Activated CD4-positive, alpha-beta memory T cell treated with anti-CD3 and anti-CD28 coated beads for 36 hours (primary cell): ENCODE measurements around the gene PCDH9. TPM values are rescaled to one million over a fixed set of nuclear protein-coding genes. Genes with fewer than 3 reads are reported as not detected.
"Not testable (repeated sequence)": the region's sequence is repeated elsewhere in the genome, so short reads cannot be mapped to it uniquely, and the experiment has no call there.

Source experiments
- CTCF ChIA-PET: fragments of 350-600 bp; sonication (Branson Sonifier 250); formaldehyde crosslinking; loops from one replicate; lab custom pipeline; 2021; ENCODE audit warnings: antibody characterized with exemption, inconsistent platforms; lab: Charles Lee
- POLR2A ChIA-PET: fragments of 350-600 bp; sonication (Branson Sonifier 250); formaldehyde crosslinking; loops from one replicate; lab custom pipeline; 2021; ENCODE audit warnings: antibody characterized with exemption; lab: Charles Lee
- DNase-seq: peaks from one replicate; pipeline ENCODE4 v3.0.0-alpha.2; 2020
- H3K27ac Mint-ChIP-seq: one replicate; pipeline ENCODE4 v1.8.0; 2021; ENCODE audit warnings: mixed read lengths
- H3K27me3 Mint-ChIP-seq: one replicate; pipeline ENCODE4 v1.8.0; 2021; ENCODE audit warnings: mixed read lengths
- H3K36me3 Mint-ChIP-seq: one replicate; pipeline ENCODE4 v1.8.0; 2021; ENCODE audit warnings: mixed read lengths
- H3K4me1 Mint-ChIP-seq: one replicate; pipeline ENCODE4 v1.8.0; 2021; ENCODE audit warnings: low read depth, mixed read lengths
- H3K4me3 Mint-ChIP-seq: one replicate; pipeline ENCODE4 v1.8.0; 2021; ENCODE audit warnings: mild to moderate bottlenecking, mixed read lengths
- H3K9me3 Mint-ChIP-seq: one replicate; pipeline ENCODE4 v1.8.0; 2021; ENCODE audit warnings: mixed read lengths
- intact Hi-C: fragments of 100-400 bp; cut with micrococcal nuclease; formaldehyde crosslinking; loops from one replicate; pipeline ENCODE4 v1.15.1; 2023
- total RNA-seq, 2 experiments: library from RNA; stranded (reverse); gene quantifications; one replicate each; pipeline ENCODE4 v1.2.3, GENCODE V29; 2021

Gene PCDH9
- total RNA-seq, 2 experiments from 2014 or later = under 0.01 to 0.02 TPM

GRCh38 chr13:66803013-66803807, 426.9 kb downstream of the PCDH9 start:
- POLR2A ChIA-PET = no interaction called here
- H3K4me1 Mint-ChIP-seq = no peaks in the 10 kb centered on the region
- no peak for DNase-seq
- no peaks in the 10 kb centered on the region for H3K27me3 Mint-ChIP-seq
- H3K36me3 Mint-ChIP-seq = no peaks in the 10 kb centered on the region
- intact Hi-C loops = no loop called here
- no peak overlapping the region for H3K4me3 Mint-ChIP-seq
- CTCF ChIA-PET = no interaction called here
- peaks cover 12% of the 10 kb centered on the region for H3K9me3 Mint-ChIP-seq
- H3K27ac Mint-ChIP-seq = no peak overlapping the region

GRCh38 chr13:66795636-66796035, 434.5 kb downstream of the PCDH9 start:
- no peaks in the 10 kb centered on the region for H3K27me3 Mint-ChIP-seq
- CTCF ChIA-PET = no interaction called here
- H3K4me3 Mint-ChIP-seq = no peak overlapping the region
- intact Hi-C loops = no loop called here
- H3K9me3 Mint-ChIP-seq = peaks cover 10% of the 10 kb centered on the region
- H3K36me3 Mint-ChIP-seq = peaks cover 1% of the 10 kb centered on the region
- no peaks in the 10 kb centered on the region for H3K4me1 Mint-ChIP-seq
- H3K27ac Mint-ChIP-seq = no peak overlapping the region
- POLR2A ChIA-PET = no interaction called here
- DNase-seq = no peak

- Mint-ChIP-seq H3K36me3 (peaks cover 1% of the 10 kb centered on the region), H3K9me3 (peaks cover 10% of the 10 kb centered on the region), H3K27me3 (no peaks in the 10 kb centered on the region), H3K27ac (no peak overlapping the region), H3K4me3 (no peak overlapping the region), H3K4me1 (no peaks in the 10 kb centered on the region)
- no peak for DNase-seq
- intact Hi-C loops = no loop called here
- ChIA-PET POLR2A (no interaction called here), CTCF (no interaction called here)
Observed at GRCh38 chr13:66794340-66795031, 435.6 kb downstream of the PCDH9 start.

- no peaks in the 10 kb centered on the region for H3K9me3 Mint-ChIP-seq
- H3K4me3 Mint-ChIP-seq = no peak overlapping the region
- H3K27me3 Mint-ChIP-seq = no peaks in the 10 kb centered on the region
- no peaks in the 10 kb centered on the region for H3K4me1 Mint-ChIP-seq
- H3K36me3 Mint-ChIP-seq = no peaks in the 10 kb centered on the region
- intact Hi-C loops = no loop called here
- POLR2A ChIA-PET = no interaction called here
- no peak overlapping the region for H3K27ac Mint-ChIP-seq
- CTCF ChIA-PET = no interaction called here
- no peak for DNase-seq
Observed at GRCh38 chr13:66790861-66791260, 439.3 kb downstream of the PCDH9 start.

- intact Hi-C loops = no loop called here
- ChIA-PET POLR2A (no interaction called here), CTCF (no interaction called here)
- Mint-ChIP-seq H3K27me3 (no peaks in the 10 kb centered on the region), H3K27ac (no peak overlapping the region), H3K4me1 (no peaks in the 10 kb centered on the region), H3K36me3 (no peaks in the 10 kb centered on the region), H3K4me3 (no peak overlapping the region), H3K9me3 (peaks cover 2% of the 10 kb centered on the region)
- no peak for DNase-seq
Observed at GRCh38 chr13:66781241-66781640, 448.9 kb downstream of the PCDH9 start.

GRCh38 chr13:66780814-66781213, 449.3 kb downstream of the PCDH9 start:
- Mint-ChIP-seq H3K4me1 (no peaks in the 10 kb centered on the region), H3K36me3 (no peaks in the 10 kb centered on the region), H3K27ac (no peak overlapping the region), H3K27me3 (no peaks in the 10 kb centered on the region), H3K4me3 (no peak overlapping the region), H3K9me3 (peaks cover 2% of the 10 kb centered on the region)
- CTCF ChIA-PET = no interaction called here
- POLR2A ChIA-PET = no interaction called here
- no peak for DNase-seq
- intact Hi-C loops = no loop called here

- Mint-ChIP-seq H3K4me1 (no peaks in the 10 kb centered on the region), H3K27ac (no peak overlapping the region), H3K4me3 (no peak overlapping the region), H3K36me3 (no peaks in the 10 kb centered on the region), H3K9me3 (no peaks in the 10 kb centered on the region), H3K27me3 (no peaks in the 10 kb centered on the region)
- intact Hi-C loops = no loop called here
- no peak for DNase-seq
- CTCF ChIA-PET = no interaction called here
- POLR2A ChIA-PET = no interaction called here
Observed at GRCh38 chr13:66778461-66778860, 451.7 kb downstream of the PCDH9 start.

GRCh38 chr13:66775196-66775595, 454.9 kb downstream of the PCDH9 start:
- ChIA-PET CTCF (interaction anchor here (0.5 kb wide), 1 partner anchor 42 kb away, joined by 4 read pairs; no protein-coding TSS in a partner anchor), POLR2A (no interaction called here)
- intact Hi-C loops = no loop called here

GRCh38 chr13:66774046-66774445, 456.1 kb downstream of the PCDH9 start:
- Mint-ChIP-seq H3K27ac (no peak overlapping the region), H3K4me1 (no peaks in the 10 kb centered on the region), H3K9me3 (no peaks in the 10 kb centered on the region), H3K27me3 (no peaks in the 10 kb centered on the region), H3K4me3 (no peak overlapping the region), H3K36me3 (no peaks in the 10 kb centered on the region)
- POLR2A ChIA-PET = no interaction called here
- intact Hi-C loops = no loop called here
- no peak for DNase-seq
- CTCF ChIA-PET = no interaction called here

More at GRCh38 chr13:66775196-66775595, 454.9 kb downstream of the PCDH9 start:
- H3K27ac Mint-ChIP-seq = no peak overlapping the region
- DNase-seq = no peak
- H3K4me3 Mint-ChIP-seq = no peak overlapping the region
- no peaks in the 10 kb centered on the region for H3K9me3 Mint-ChIP-seq
- H3K4me1 Mint-ChIP-seq = no peaks in the 10 kb centered on the region
- no peaks in the 10 kb centered on the region for H3K27me3 Mint-ChIP-seq
- no peaks in the 10 kb centered on the region for H3K36me3 Mint-ChIP-seq

GRCh38 chr13:66765559-66765958, 464.6 kb downstream of the PCDH9 start:
- no peaks in the 10 kb centered on the region for H3K4me1 Mint-ChIP-seq
- no peak overlapping the region for H3K27ac Mint-ChIP-seq
- H3K27me3 Mint-ChIP-seq = no peaks in the 10 kb centered on the region
- DNase-seq = no peak
- intact Hi-C loops = no loop called here
- H3K36me3 Mint-ChIP-seq = no peaks in the 10 kb centered on the region
- CTCF ChIA-PET = no interaction called here
- H3K9me3 Mint-ChIP-seq = peaks cover 19% of the 10 kb centered on the region
- POLR2A ChIA-PET = no interaction called here
- no peak overlapping the region for H3K4me3 Mint-ChIP-seq

GRCh38 chr13:66760678-66761077, 469.5 kb downstream of the PCDH9 start:
- peaks cover 28% of the 10 kb centered on the region for H3K9me3 Mint-ChIP-seq
- H3K36me3 Mint-ChIP-seq, H3K27ac Mint-ChIP-seq, H3K4me3 Mint-ChIP-seq, intact Hi-C loops, H3K4me1 Mint-ChIP-seq, H3K27me3 Mint-ChIP-seq, POLR2A ChIA-PET, CTCF ChIA-PET, DNase-seq: not testable (repeated sequence)

GRCh38 chr13:66759919-66760318, 470.2 kb downstream of the PCDH9 start:
- Mint-ChIP-seq H3K36me3 (no peaks in the 10 kb centered on the region), H3K9me3 (peaks cover 28% of the 10 kb centered on the region), H3K27ac (no peak overlapping the region), H3K4me1 (no peaks in the 10 kb centered on the region), H3K27me3 (no peaks in the 10 kb centered on the region), H3K4me3 (no peak overlapping the region)
- intact Hi-C loops = no loop called here
- ChIA-PET CTCF (no interaction called here), POLR2A (no interaction called here)
- no peak for DNase-seq

- Mint-ChIP-seq H3K36me3 (no peaks in the 10 kb centered on the region), H3K4me3 (no peak overlapping the region), H3K9me3 (peaks cover 23% of the 10 kb centered on the region), H3K27me3 (no peaks in the 10 kb centered on the region), H3K4me1 (no peaks in the 10 kb centered on the region), H3K27ac (no peak overlapping the region)
- POLR2A ChIA-PET = no interaction called here
- intact Hi-C loops = no loop called here
- no peak for DNase-seq
- CTCF ChIA-PET = no interaction called here
Observed at GRCh38 chr13:66751691-66752090, 478.4 kb downstream of the PCDH9 start.
